ENCODE data around the gene DTNB. TPM values are rescaled to one million over a fixed set of nuclear protein-coding genes. Genes with fewer than 3 reads are reported as not detected.

DTNB gene
- total RNA-seq, 1 experiment from 2014 or later: 26.3 TPM

GRCh38 chr2:25342372-25343186 lies 330.8 kb downstream of the DTNB start:
- Mint-ChIP-seq H3K27me3 (ENCODE audit: insufficient read depth, unreplicated experiment) (no peaks in the 10 kb centered on the region), H3K27ac (ENCODE audit: low read depth, unreplicated experiment) (no peak overlapping the region), H3K4me1 (ENCODE audit: insufficient read depth, unreplicated experiment) (peaks cover 5% of the 10 kb centered on the region), H3K36me3 (ENCODE audit: insufficient read depth, unreplicated experiment) (no peaks in the 10 kb centered on the region), H3K9me3 (ENCODE audit: unreplicated experiment) (no peaks in the 10 kb centered on the region), H3K4me3 (ENCODE audit: unreplicated experiment) (peak overlapping the region; percentile 79)
- CTCF ChIA-PET: interaction anchor here (0.6 to 1.5 kb wide), 14 partner anchors 9 to 330 kb away, joined by 3 to 8 read pairs (median 3); no protein-coding TSS in a partner anchor
- BruUV-seq (replicated peaks): no TSS peak
- peak; percentile 72 for DNase-seq (ENCODE audit: unreplicated experiment)
- POLR2A ChIA-PET: interaction anchor here (0.6 kb wide), 1 partner anchor 435 kb away, joined by 3 read pairs; no protein-coding TSS in a partner anchor
- intact Hi-C loops (cut with micrococcal nuclease): loop anchor here (1.0 to 5.0 kb wide), 2 partner anchors 35 to 180 kb away; no protein-coding TSS in a partner anchor
- peak; percentile 88 for TF ChIP-seq CTCF (IDR thresholded peaks at IDR 0.05; ENCODE audit: unreplicated experiment)

GRCh38 chr2:25341753-25342371 lies 331.5 kb downstream of the DTNB start, which contains the start of gene DNMT3A:
Gene DNMT3A (minus strand): TSS chr2:25341925. CDS start chr2:25313984, 27,941 bp downstream.
- ChIA-PET POLR2A (no interaction called here), CTCF (interaction anchor here (1.2 to 1.5 kb wide), 3 partner anchors 14 to 42 kb away, joined by 4 to 8 read pairs (median 4); no protein-coding TSS in a partner anchor)
- no peaks in the 10 kb centered on the region for H3K4me1 Mint-ChIP-seq (ENCODE audit: insufficient read depth, unreplicated experiment)
- peak within 1 kb of the TSS; percentile 79 for H3K4me3 Mint-ChIP-seq (ENCODE audit: unreplicated experiment)
- no peak within 1 kb of the TSS for H3K27ac Mint-ChIP-seq (ENCODE audit: low read depth, unreplicated experiment)
- intact Hi-C loops (cut with micrococcal nuclease): loop anchor here (1.0 to 5.0 kb wide), 2 partner anchors 35 to 180 kb away; no protein-coding TSS in a partner anchor
- TF ChIP-seq CTCF (IDR thresholded peaks at IDR 0.05; ENCODE audit: unreplicated experiment): no peak
- H3K36me3 Mint-ChIP-seq (ENCODE audit: insufficient read depth, unreplicated experiment): no peaks in the 10 kb centered on the region
- no TSS peak for BruUV-seq (replicated peaks)
- no peaks in the 10 kb centered on the region for H3K9me3 Mint-ChIP-seq (ENCODE audit: unreplicated experiment)
- no peaks in the 10 kb centered on the region for H3K27me3 Mint-ChIP-seq (ENCODE audit: insufficient read depth, unreplicated experiment)
- peak; percentile 47 for DNase-seq (ENCODE audit: unreplicated experiment)

- H3K36me3 Mint-ChIP-seq (ENCODE audit: insufficient read depth, unreplicated experiment): no peaks in the 10 kb centered on the region
- H3K27me3 Mint-ChIP-seq (ENCODE audit: insufficient read depth, unreplicated experiment): no peaks in the 10 kb centered on the region
- no TSS peak for BruUV-seq (replicated peaks)
- DNase-seq (ENCODE audit: unreplicated experiment): no peak
- H3K4me3 Mint-ChIP-seq (ENCODE audit: unreplicated experiment): peak overlapping the region; percentile 79
- TF ChIP-seq CTCF (IDR thresholded peaks at IDR 0.05; ENCODE audit: unreplicated experiment): no peak
- CTCF ChIA-PET: no interaction called here
- no peaks in the 10 kb centered on the region for H3K9me3 Mint-ChIP-seq (ENCODE audit: unreplicated experiment)
- no peaks in the 10 kb centered on the region for H3K4me1 Mint-ChIP-seq (ENCODE audit: insufficient read depth, unreplicated experiment)
- POLR2A ChIA-PET: no interaction called here
- H3K27ac Mint-ChIP-seq (ENCODE audit: low read depth, unreplicated experiment): no peak overlapping the region
- intact Hi-C loops (cut with micrococcal nuclease): loop anchor here (5.0 kb wide), 1 partner anchor 36 kb away; no protein-coding TSS in a partner anchor
Observed at GRCh38 chr2:25341011-25341727, 332.2 kb downstream of the DTNB start.
